ENCODE data around the gene XKRX. TPM values are rescaled to one million over a fixed set of nuclear protein-coding genes. Genes with fewer than 3 reads are reported as not detected.

The XKRX gene
- total RNA-seq, 1 donor from 2014 or later: 0.23 TPM

DNA sequence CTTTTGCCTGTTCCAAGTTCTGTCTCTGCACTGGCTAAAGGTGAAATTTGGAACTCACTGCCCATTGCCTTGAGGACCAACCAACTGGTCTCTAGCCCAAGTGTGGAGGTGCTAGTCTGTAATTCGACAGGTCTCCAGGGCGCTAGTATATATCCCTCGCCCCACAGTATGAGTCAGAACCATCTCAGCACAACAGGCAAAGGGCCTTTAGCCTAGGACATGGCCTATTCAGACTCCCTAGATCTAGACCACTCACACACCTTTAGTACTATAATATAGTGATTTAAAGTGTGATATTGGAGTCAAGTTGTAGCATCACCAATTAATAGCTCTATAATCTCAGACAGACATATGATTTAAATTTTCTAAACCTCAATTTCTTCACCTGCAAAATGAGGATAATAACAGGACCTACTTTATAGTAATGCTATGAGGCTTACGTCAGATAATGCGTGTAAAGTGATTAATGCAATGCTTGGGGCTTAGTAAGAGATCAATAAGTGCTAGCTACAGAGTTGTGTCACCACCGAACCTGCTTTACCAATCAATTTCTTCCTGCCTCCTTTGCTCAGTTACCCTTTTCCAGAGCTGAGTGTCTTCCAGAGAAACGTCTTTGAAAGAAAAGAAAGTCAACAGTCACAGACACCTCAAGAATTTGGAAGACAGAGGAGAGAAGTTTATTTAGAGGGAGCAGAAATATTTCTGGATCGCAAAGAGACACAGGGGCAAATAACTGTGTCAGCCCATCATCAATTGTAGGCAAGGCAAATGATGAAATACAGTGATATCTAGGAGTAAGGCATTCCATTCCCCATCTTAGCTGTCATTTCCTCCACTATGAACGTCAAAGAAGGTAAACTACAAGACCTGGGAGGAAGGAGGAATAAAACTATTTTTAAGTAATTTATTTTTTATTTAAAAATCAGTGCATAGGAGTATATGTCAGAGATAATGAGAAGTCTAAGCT lies 56.8 kb downstream of the XKRX start:
- Mint-ChIP-seq H3K4me3 (ENCODE audit: low read depth) (no peak overlapping the region), H3K36me3 (ENCODE audit: low read depth) (no peaks in the 10 kb centered on the region)

DNA sequence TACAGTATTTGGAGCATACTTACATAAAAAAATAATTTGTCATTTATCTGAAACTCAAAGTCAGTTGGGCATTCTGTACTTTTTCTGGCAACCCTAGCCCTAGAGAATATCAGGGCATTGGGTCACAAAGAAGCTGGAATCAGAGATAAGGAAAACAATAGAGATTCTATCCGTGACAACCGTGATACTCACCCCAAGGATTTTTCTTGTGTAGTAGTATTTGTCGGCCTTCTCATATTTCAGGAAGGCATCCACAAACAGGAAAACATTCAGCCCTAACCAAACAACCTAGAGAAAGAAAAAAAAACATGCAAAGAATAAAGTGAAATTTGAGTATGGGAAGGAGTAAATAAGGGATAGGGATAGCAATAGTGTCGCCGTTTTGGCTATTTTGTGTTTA lies 58.2 kb downstream of the XKRX start:
- Mint-ChIP-seq H3K9me3 (no peaks in the 10 kb centered on the region), H3K36me3 (ENCODE audit: low read depth) (no peaks in the 10 kb centered on the region), H3K27me3 (ENCODE audit: low read depth) (peaks cover 5% of the 10 kb centered on the region), H3K4me1 (ENCODE audit: low read depth) (peaks cover 4% of the 10 kb centered on the region), H3K4me3 (ENCODE audit: low read depth) (no peak overlapping the region), H3K27ac (no peak overlapping the region)
- intact Hi-C loops (cut with micrococcal nuclease): no loop called here
- no peak for DNase-seq (ENCODE audit: low spot score)

More for the DNA sequence above, 56.8 kb downstream of the XKRX start:
- no peak for DNase-seq (ENCODE audit: low spot score)
- H3K27ac Mint-ChIP-seq: no peak overlapping the region
- peaks cover 4% of the 10 kb centered on the region for H3K4me1 Mint-ChIP-seq (ENCODE audit: low read depth)
- H3K9me3 Mint-ChIP-seq: no peaks in the 10 kb centered on the region
- peaks cover 5% of the 10 kb centered on the region for H3K27me3 Mint-ChIP-seq (ENCODE audit: low read depth)
- intact Hi-C loops (cut with micrococcal nuclease): no loop called here

DNA sequence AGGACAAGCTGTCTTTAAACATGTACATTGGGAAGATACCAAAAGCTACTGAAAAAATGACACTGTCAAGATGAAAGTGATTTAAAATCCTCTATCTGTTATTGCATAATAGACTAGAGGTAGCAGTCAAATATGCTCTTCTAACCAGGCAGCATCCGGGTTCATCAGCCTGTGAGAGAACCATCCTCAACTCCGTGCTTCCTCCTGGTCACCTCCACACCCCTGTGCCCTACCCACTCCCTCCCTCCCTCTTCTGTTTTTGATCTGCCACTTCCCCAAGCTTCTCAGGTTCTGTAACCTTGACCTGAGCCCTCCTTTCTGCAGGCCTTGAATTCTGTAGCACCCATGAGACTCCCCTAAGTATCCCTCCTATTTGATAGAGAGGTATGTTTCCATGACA lies 60.4 kb downstream of the XKRX start:
- Mint-ChIP-seq H3K9me3 (no peaks in the 10 kb centered on the region), H3K27me3 (ENCODE audit: low read depth) (peaks cover 5% of the 10 kb centered on the region), H3K4me1 (ENCODE audit: low read depth) (no peaks in the 10 kb centered on the region), H3K36me3 (ENCODE audit: low read depth) (no peaks in the 10 kb centered on the region), H3K27ac (no peak overlapping the region), H3K4me3 (ENCODE audit: low read depth) (no peak overlapping the region)
- no peak for DNase-seq (ENCODE audit: low spot score)
- intact Hi-C loops (cut with micrococcal nuclease): no loop called here

DNA sequence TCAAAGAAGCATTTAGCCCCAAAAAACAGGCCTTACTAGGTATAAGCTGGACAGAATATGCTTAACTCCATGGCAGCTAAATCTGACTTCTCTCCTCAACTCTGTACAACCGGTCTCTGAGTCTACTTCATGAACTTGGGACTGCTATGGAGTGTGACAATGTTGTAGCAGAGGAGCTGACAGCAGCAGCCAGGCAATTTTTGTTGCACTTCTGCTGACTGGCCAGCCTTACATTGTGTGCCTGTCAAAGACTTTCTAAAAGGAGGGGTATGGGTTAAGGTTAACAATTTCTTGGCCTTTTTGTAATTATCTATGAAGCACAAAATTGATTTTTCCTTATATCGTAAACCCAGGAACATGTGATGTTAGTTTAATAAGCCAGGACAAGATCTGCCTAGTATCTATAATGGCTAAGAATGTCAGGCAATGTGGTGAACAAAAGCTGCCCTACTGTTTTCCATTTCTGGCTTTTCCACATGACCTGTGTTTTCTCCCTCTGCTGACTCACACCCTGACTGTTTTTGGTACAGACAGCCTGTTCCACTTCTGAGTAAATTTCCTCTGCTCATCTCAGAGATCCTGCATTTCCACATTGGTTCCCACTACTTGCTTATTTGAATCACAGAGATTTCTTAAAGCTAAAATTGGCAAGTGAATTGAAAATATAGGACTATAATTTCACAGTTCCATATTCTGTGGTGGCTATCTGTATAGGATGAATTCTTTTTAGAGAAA lies 63.9 kb downstream of the XKRX start:
- DNase-seq (ENCODE audit: low spot score): no peak
- H3K27ac Mint-ChIP-seq: no peak overlapping the region
- no peak overlapping the region for H3K4me3 Mint-ChIP-seq (ENCODE audit: low read depth)
- H3K9me3 Mint-ChIP-seq: no peaks in the 10 kb centered on the region
- H3K36me3 Mint-ChIP-seq (ENCODE audit: low read depth): no peaks in the 10 kb centered on the region
- no peaks in the 10 kb centered on the region for H3K4me1 Mint-ChIP-seq (ENCODE audit: low read depth)
- H3K27me3 Mint-ChIP-seq (ENCODE audit: low read depth): peaks cover 4% of the 10 kb centered on the region
- intact Hi-C loops (cut with micrococcal nuclease): no loop called here

Other genes with a start within 250 kb of the XKRX start
- gene SYTL4, start 196.8 kb downstream of the XKRX start, total RNA-seq: not detected in 2 replicates
- gene CSTF2, start 108.5 kb downstream of the XKRX start, total RNA-seq: 51.1 and 52.7 TPM in 2 replicates
- gene NOX1, start 54.6 kb downstream of the XKRX start, total RNA-seq: not detected in 2 replicates
- not detected in 2 replicates for gene ARL13A, start 40.8 kb upstream of the XKRX start, total RNA-seq
- gene TRMT2B, start 123.2 kb upstream of the XKRX start, total RNA-seq: 21.5 and 24.4 TPM in 2 replicates
- gene TMEM35A, start 150.0 kb upstream of the XKRX start, total RNA-seq: not detected in 2 replicates
- 20.7 and 20.9 TPM in 2 replicates for gene CENPI, start 169.3 kb upstream of the XKRX start, total RNA-seq

All from activated T-helper 2 cell treated with anti-CD3 and anti-CD28 coated beads, Interferon-gamma antibody, Interleukin-2, Interleukin-4, amounts not matched to agents 10 μg/mL and 5 μg/mL and 100 μg/mL, durations not matched to agents 14 hours and 24 hours and 36 hours (primary cell).